ELR (cell line): ENCODE results near the gene SMAD9.
"Not testable (repeated sequence)": the region's sequence is repeated elsewhere in the genome, so short reads cannot be mapped to it uniquely, and the experiment has no call there.

ENCODE experiments used
- DNase-seq: peaks from one replicate; pipeline ENCODE4 v3.0.0-alpha.2; 2015; ENCODE audit warnings: low read depth

Gene SMAD9

DNA sequence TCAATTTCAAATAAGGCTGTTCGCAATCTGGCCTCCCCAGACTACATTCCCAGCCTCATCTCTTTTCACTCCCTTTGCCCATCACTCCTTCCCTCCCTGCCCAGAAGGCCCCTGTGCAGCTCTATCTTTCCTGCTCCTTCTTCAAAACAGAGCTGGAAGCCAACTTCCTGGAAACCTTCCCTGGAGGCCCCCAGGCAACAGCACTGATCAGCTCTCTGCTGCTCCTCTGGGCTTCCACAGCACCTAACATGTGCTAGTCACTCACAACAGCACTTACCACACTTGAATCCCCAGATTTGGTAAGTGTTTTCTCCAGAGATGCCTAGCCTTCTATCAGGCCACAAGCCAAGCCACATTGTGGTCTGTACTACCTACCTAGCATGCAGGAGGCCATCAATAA is 9.5 kb downstream of the SMAD9 start:
- DNase-seq = peak; percentile 6

DNA sequence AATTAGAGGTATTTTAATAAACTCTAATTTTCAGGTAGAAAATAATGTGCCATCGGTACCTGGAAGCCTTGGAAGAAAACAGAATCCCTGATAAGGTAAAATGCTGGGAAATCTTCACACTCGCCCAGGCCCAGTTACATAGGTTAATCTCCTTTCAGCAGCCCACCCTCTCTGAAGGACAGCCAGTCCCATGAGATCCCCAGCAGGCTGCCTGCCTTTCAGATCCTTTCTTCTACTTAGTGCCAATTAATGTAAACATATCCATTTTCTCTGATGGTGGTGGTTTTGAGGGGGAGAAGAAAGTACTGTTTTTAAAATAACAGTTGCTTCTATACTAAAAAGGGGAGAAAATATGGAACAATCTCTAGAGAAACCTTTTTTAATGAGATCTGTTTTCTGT is 12.2 kb downstream of the SMAD9 start:
- no peak for DNase-seq

DNA sequence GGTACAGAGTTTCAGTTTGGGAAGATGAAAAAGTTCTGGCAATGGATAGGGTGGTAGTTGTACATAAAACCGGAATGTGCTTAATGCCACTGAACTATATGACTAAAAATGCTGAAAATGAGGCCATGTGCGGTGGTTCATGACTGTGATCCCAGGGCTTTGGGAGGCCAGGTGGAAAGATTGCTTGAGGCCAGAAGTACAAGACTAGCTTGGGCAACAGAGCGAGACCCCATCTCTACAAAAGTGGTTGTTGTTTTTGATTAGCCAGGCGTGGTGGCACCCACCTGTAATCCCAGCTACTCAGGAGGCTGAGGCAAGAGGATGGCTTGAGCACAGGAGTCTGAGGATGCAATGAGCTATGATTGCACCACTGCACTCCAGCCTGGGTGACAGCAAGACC is 12.8 kb downstream of the SMAD9 start:
- no peak for DNase-seq

DNA sequence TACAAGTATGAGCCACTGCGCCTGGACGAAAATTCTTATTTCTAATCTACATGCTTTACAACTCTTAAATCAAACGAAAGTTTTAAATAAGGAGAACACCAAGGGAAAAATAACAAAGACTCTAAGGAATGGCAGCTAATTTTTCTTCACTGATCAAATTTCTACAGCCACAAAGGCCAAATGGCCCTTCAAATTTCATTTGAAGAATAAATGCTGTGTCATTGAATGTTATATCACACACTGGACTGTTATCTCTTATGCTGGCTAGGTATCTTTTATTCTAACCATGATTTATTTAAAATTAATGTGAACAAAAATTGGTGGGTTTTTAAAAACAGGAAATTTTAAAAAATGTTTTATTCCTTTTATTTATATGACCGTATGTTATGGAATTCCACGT is 14.1 kb downstream of the SMAD9 start:
- DNase-seq = no peak

DNA sequence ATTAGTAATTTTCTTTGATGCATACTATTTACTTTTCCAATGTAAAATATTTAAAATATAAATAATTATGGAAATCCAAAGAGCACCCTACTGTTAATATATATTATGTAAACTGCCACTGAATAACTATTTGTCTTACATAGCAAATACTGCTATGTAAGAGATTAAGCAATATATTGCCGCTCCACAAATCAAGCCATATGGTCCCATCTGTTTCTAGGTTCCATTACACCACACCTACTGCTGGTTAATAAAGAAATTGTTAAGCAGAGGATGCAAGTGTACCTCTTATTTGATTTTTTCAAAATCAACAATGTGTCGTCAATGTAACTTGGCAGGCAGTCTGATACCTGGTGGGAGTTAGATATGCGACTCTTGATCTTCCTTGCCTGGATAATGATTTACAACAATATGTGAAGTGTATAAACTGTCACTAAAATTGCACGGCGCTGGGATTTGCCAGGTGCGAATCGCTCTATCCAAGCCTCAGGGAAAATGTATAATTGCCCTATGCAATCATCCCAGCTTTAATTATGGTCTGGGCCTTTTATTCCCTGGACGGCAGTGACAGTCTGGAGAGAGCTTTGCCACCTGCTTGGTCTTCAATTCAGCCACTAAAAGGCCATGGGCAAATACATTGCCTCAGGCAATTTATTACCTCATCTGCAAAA is 16.0 kb downstream of the SMAD9 start:
- DNase-seq = no peak

DNA sequence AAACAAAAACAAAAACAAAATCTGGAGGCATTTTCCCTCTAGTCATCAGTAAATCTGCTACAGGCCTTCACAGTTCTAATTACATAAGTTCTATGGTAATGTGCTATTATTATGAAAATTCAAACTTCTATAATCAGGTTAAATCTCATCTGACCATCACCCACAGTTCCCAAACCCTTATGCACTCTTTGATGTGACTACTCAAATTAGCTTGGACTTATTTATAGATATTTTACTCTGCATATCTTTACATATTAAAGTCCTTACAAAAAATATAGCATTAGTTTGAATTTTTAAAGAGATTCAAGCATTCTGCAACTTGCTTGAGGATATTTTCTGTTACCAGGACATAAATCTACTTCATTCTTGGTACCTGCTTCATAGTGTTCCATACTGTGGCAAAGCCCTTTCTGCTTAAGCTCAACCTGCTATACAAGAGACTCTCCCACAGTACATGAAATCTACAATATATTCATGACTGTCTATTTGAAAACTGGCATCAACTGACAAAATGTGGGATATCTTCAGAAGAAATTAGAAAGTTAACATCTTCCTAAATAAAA is 22.9 kb downstream of the SMAD9 start:
- no peak for DNase-seq

DNA sequence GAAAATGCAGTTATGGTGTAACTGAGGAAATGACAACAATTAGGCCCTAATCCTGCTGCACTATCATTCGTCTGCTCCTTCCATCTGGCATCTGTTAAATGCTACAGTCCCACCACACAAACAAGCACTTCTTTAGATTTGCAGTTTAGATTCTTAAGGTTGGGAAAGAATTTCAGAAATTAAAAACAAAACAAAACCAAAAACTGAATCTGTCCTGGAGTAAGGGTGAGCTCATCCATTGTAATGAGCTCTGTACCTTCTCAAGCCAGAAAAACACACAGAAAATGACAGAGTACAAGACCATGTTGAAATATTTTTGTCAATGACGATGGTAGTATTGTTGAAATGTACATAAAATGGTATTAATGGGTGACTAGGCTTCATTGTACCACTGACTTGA is 28.3 kb downstream of the SMAD9 start:
- DNase-seq = no peak

DNA sequence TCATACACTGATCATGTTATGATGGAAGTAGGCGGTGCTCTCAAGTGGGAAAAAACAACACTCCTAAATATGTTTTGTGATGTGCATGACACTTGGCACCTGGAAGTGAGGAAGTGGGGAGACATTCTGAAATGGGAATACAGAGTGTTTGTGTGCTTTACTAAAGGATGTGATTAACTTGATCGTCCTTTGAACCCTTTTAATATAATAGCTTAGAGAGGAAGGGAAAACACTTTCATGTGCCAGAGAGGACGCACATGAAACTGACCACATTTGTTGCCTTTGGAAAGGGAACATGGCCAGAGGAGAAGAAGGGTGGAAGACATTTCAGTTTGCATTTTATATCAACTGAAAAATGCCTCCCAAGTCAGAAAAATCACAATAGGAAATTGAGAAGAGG is 31.4 kb downstream of the SMAD9 start:
- no peak for DNase-seq

DNA sequence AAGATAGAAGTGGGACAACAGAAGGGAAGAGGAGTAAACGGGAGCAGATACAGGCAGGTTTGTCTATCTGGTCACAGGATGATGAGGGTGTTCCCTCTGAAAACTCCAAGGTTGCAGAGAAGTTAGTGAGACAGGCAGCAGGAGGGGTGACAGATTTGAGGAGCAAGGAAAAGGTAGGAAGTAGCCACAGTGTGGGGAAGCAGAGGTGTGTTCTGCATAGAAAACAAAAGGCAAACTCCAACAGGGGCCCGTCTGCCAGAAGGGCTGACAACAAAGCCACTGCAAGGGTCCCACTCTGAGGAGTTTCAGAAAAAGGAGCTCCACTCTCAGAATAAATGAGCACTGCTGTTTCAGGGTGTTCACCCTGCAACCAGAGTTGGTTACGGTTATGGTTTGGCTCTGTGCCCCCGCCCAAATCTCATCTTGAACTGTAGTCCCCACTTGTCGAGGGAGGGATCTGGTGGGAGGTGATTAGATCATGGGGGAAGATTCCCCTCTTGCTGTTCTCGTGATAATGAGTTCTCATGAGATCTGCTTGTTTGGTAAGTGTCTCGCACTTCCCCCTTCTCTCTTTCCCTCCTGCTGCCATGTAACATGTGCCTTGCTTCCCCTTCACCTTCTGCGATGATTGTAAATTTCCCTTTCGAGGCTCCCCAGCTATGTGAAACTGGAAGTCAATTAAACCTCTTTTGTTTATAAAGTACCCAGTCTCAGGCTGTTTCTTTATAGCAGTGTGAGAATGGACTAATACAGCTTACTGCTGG is 32.1 kb downstream of the SMAD9 start:
- DNase-seq = no peak

DNA sequence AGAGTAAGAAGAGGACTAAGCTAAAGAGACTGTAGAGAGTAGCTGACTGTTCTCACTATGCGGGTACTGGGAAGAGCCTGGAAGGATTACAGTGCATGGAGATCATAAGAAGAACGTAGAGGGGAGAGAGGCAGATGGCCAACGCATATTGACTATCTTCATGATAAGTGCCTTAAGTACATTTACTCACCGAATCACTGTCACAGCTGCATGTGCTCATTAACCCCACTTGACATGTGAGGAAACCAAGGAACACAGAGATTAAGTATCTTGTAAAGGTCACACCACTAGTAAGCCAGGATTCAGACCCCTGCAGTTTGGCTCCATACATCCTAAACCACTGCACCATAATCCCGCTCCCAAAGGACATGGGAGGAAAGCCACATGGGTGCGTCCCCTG is 34.1 kb downstream of the SMAD9 start:
- DNase-seq = no peak

DNA sequence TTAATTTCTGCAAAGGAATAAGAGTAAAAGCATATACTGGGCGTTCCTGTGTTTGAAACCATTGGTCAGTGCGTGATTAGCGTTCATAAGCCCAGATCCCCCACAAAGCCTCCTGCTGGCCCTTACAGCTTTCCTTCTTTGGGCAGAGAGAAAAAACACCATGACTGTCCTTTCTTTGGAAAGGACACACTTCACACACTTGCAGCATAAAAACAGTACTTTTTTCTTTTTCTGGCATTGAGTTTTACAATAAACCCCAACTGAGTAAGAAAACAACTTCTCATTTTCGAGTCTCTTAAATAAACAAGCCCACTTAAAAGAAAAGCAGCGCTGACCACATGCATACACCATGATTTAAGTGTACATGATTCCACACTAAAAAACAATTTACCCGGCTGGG is 35.8 kb downstream of the SMAD9 start:
- DNase-seq = no peak

DNA sequence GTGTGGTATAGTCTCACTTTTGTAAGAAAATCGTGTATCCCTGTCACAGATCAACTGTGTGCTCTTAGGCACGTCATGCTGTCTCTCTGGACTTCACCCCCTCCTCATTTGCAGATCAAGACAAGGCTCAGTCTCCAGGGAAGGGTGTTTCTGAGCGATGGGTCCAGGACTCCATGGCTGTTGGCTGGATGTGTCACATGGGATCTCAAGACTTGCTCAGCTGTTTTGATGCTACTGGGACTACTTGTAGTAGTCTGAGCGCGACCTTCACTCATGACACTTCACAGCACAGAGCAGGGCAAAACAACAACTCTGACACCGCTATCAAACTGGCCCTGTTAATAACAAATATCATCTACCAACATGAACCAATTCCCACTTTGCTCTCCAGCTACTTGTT is 36.2 kb downstream of the SMAD9 start:
- DNase-seq = no peak

DNA sequence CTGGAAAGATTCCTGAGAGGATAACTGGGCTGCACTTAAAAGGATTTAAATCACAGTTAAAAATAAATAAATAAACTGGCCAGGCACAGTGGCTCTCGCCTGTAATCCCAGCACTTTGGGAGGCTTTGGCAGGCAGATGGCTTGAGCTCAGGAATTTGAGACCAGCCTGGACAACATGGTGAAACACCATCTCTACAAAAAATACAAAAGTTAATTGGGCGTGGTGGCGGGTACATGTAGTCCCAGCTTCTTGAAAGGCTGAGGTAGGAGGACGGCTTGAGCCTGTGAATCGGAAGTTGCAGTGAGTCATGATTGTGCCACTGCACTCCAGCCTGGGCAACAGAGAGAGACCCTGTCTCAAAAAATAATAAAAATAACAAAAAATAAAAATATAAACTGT is 36.6 kb downstream of the SMAD9 start:
- not testable (repeated sequence) for DNase-seq

DNA sequence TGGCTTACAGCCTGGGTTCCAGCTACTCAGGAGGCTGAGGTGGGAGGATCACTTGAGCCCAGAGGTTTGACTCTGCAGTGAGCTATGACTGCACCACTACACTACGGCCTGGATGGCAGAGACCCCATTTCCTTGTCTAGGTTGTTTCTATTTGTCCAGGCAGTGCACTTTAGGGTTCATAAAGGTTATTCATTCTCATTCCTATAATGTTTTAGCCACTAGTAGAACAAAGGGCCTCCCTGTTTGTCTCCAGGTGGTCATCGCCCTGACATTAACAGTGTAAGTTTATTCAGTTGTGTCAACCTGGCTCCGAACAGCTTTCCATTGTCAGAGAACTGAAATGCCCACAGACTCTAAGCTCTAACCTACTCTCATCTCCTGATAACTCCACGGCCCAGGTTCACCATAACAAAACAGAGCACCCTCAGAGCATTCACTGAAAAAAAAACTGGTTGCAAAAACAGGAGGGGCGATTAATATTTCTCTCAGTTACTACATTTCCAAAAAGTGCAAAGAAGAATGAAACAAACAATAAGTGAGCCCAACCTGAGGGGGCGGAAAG is 37.1 kb downstream of the SMAD9 start:
- DNase-seq = no peak

DNA sequence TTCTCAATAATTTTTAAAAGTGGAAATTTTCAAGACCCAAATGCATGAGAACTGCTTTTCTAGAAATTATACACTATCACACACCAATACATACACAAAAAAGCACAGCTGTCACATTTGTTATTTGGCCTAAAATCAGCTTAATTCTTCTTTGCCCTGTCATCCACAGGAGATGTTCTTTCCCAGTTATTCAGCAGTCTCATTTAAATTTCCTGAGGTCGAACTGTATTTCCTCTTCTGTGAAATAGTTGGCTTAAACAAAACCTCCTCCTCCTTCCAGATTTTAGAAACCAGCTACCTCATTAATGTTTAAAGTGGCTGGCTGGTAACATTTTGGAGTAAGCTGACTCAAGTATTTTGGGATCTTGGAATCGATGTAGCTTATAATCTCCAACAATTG is 39.1 kb downstream of the SMAD9 start:
- DNase-seq = no peak

DNA sequence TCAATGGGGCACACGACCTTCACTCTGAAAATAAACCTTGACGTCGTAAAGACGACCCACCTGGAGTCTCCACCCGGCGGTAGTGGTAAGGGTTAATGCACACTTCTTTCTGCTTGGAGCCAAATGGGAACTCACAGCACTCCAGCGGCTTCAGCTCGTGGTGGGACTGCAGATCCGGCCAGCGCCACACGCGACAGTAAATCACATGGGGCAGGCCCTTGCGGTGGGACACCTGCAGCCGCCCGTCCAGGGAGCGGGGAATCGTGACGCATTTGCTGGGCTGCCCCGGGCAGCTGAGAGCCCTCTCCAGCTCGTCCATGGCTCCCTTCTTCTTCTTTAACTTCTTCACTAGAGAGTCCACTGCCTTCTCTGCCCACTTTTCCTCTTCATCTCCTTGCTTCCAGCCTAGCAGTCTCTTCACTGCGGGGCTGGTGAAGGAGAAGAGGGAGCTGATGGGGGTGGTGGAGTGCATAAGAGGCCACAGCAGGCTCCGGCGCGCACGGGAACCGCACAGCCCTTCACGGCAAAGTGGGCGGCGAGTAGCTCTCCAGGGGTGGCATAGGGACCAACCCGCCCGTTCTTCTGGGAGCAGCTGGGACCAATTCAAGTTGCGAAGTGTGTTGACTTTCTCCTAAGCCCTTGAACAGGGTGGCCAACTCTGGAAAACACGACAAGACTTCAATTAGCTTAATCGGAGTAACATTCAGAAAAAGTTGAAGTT is 40.7 kb downstream of the SMAD9 start:
- DNase-seq = no peak

DNA sequence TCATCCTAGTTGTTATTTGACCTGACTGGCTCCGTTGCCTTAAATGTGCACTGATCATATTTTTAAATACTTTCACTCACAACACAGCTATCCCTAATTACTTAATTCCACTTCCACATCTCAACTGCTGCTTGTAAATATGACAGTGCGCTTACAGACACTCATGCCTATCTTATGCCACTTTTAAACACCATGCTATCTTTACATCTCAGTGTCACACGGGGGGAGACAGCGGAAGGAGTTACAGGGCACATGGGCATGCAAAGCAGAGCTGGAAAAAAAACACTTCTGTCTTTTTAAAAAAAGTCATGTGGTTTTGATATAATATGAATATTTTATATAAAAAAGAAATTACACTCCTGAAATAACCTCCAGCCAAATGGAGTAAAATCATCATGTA is 44.1 kb downstream of the SMAD9 start:
- DNase-seq = no peak

DNA sequence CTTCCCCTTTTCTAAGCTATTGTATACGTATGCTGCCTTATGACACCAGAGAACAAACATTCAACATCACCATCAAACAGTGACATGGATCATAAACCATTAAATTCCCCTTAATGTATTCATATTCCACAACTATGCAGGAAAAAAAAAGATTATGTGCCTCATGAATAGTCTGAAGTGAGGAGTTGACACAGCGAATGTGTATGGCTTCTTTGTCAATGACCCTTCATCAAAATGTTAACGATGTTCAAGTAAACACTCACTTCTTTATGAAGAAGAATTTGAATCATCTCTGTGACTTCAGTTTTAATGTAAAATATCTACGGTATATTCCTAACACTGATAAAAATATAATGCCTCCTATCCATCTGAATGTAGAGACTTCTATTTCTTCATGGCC is 44.6 kb downstream of the SMAD9 start:
- no peak for DNase-seq

DNA sequence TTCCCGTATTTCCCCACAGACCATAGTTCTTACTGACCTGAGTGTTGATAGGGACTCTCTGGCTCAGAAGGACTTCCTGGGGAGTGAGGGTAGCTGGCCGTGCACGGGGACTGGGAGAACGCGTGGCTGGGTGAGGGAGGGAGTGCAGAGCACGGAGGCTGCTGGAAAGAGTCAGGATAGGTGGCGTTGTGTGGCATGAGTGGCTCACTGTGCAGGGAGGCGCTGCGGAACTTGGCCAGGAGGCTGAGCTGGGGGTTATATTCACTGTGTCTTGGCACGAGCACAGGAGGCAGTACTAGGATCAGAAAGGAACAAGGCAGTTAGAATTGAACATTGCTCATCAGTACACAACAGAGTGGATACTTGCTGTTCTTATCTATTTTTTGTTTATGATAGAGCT is 47.4 kb downstream of the SMAD9 start:
- no peak for DNase-seq

DNA sequence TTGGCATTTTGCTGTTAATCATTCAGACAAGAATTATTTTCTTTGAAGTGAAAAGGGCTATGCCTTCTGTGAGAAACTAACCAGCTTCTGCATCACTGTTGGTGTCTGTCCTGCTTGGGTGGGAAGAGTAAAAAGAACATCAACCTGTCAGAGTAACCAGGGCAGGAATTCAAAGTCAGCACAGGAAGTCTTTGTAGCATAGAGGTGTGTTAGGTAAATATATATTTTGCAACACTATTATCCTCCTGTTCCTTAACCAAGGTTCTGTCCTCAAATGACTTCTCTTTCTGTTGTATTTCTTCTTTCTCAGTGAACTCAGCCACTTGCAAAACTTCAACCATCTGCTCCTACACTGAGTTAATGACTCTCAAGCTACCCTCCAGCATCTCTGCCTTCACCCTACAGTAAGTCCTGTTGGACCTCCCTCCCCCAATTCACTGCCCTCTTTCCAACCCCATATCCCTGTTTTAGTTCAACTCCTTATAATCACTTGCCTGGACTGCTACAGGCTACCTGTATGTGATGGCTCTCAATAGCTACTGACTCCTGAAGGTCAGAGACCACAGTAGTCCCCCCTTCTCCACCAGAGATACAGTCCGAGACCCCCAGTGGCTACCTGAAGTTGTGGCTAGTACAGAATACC is 49.9 kb downstream of the SMAD9 start:
- DNase-seq = no peak

DNA sequence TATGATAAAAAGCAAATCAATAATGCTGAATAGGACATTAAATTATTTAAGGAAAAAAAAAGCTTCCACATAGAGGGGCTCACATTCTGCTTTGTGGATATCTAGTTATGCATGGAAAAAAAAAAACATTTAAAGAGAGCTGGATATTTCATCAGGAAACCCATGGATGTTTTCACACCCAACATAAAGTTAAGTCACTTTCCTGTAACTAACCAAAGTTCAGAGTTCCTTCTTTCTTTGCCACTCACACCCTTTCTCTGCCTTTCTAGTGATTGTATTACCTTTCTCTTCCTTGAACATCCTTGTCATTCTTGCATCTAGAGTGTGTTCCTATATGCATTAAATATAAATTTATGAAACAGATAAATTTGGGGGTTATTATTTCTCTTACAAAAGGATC is 53.8 kb downstream of the SMAD9 start:
- DNase-seq = no peak

DNA sequence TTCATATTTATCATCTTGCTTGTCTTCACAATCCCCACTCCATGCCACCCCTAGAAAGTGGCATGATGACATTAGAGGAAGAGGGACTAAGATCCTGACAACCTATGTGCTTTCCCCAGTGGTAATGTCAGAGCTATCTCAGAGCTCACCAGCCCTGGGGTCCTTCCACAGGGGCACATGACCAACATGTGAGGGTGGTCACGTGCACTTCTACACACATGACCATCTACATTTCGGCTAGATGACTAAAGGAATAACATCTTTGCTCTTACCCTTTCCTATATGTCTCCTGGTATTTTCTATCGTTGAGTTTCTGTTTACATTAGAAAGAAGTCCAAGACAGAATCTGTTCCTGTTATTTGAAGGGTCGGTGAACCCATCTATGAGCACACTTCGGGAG is 54.8 kb downstream of the SMAD9 start:
- DNase-seq = no peak
